ENCODE measurements around the gene HBM.
A peak's percentile ranks its signal among the peaks of the same experiment; 100 is the strongest.
"Not testable (repeated sequence)": the region's sequence is repeated elsewhere in the genome, so short reads cannot be mapped to it uniquely, and the experiment has no call there.

Gene HBM

DNA sequence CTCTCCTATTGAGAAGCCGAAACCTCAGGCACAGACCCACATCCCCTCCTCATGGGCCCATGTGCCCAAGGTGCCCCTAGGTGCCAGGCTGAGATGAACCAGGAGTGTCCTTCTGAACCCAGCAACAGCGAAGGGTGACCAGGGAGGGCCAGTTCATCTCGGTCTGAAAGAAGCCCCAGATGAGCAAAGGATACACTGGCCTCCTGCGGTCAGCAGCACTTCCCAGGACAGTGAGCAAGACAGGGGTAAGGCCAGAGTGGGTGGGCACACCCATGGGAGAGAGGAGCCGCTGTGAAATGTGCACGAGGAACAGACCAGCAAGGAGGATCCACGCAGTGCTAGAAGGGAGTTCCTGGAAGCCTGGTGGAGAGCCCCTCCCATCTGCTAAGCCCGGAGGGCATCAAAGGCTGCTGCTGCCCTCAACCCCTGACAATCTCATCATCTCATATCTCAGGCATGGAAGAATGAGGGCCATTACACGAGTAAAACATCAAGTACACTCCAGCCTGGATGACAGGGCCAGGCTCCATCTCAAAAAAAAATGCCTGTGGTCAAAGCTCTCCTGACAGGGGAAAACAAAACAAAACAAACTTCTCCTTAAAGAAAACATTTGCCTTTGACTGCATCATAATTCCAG is 16.6 kb upstream of the HBM start:
- no peak for DNase-seq

DNA sequence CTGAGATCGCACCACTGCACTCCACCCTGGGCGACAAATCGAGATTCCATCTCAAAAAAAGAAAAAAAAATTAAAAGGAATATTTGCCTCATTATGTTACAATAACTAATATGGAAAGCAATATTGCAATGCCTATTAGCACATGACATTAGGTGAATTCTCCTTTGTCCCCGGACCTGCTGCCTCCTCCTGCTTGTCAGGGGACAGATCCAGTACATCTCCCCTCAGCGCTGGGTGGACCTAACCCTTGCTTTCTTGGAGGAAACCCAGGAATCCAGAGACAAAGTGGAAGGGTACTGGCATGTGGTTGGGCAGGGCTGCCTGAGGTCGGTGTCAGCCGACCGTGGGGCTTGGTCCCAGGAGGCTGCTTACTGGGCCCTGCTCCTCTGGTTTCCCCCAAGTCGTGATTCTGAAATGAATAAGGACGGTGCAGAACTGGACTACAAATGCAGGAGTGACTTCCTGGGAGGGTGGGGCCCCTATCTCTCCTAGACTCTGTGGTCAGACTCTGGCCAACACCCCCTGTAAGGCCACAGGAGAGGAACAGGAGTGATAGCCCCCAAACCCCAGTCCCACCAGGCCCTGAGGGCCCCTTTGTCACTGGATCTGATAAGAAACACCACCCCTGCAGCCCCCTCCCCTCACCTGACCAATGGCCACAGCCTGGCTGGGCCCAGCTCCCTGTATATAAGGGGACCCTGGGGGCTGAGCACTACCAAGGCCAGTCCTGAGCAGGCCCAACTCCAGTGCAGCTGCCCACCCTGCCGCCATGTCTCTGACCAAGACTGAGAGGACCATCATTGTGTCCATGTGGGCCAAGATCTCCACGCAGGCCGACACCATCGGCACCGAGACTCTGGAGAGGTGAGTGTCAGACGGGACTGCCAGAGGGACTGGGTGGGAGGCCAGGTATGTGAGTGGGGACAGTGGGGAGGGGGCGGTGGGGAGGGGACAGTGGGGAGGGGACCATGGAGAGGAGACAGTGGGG is 13.3 kb upstream of the HBM start, which contains the start of gene HBZ:
Gene HBZ (plus strand): TSS at position 504 of the 988 bp plus-strand sequence. CDS start 266 bp downstream, at position 770.
- no peak for DNase-seq

DNA sequence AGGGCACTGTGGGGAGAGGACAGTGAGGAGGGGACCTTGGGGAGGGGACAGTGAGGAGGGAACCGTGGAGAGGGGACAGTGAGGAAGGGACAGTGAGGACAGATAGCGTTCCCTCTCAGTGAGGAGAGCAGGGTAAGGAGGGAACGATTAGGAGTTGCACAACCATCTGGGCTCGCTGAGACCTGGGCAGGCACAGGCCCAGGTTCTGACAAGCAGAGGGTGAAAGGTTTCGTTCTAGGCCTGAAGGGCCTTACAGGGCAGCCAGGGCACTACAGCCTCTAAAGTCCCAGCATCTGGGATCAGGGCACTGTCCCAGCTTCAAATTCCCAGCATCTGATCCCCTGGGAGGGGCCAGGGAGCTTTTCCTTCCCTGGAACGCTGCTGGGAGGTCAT is 12.7 kb upstream of the HBM start:
- not testable (repeated sequence) for DNase-seq

DNA sequence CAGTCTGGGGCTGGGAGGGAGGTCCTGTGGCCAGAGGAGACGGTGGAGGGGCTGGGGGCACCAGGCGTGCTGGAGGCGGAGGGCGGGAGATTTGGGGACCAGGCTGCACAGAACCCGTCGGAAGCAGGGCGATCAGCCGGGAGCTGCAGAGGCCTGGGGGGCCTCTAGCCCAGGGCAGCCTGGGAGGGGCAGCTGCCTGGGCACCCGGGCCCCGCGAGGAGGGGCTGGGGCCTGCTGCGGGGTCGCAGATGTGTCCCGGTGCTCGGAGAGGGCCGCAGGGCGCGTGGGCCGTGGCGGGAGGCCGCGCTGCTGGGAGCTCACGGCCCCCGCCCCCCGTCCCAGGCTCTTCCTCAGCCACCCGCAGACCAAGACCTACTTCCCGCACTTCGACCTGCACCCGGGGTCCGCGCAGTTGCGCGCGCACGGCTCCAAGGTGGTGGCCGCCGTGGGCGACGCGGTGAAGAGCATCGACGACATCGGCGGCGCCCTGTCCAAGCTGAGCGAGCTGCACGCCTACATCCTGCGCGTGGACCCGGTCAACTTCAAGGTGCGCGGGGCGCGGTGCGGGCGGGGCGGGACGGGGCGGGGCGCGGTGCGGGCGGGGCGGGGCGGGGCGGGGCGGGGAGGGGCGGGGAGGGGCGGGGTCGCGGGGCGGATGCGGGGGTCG is 12.1 kb upstream of the HBM start:
- not testable (repeated sequence) for DNase-seq

DNA sequence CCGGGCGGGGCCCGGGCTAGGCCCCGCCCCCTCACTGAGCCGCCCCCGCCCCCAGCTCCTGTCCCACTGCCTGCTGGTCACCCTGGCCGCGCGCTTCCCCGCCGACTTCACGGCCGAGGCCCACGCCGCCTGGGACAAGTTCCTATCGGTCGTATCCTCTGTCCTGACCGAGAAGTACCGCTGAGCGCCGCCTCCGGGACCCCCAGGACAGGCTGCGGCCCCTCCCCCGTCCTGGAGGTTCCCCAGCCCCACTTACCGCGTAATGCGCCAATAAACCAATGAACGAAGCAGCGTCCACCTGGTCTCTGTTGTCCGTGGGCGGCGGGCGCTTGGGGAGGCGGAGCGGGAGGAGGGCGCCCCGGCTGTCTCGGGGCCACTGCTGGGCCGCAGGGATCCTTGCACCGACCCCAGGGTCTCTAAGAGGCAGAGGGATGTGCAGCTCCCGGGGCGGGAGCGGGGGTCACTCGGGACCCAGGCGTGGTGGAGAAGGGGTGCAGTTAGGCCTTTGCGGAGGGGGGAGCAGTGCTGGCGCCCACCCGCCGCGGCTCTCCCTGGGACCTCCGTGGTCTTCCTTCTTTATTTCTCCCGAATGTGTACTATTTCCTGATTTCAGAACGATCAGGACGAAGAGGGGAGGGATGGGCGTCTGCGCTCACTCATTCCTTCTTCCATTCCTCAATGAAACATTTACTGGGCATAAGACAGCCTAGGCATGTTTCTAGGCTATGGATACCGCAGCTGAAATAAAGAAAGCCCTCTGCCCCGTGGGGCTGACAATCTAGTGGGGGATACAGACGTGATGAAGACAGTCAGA is 11.4 kb upstream of the HBM start:
- DNase-seq: peak in 1 of 2 donors; percentile 22

DNA sequence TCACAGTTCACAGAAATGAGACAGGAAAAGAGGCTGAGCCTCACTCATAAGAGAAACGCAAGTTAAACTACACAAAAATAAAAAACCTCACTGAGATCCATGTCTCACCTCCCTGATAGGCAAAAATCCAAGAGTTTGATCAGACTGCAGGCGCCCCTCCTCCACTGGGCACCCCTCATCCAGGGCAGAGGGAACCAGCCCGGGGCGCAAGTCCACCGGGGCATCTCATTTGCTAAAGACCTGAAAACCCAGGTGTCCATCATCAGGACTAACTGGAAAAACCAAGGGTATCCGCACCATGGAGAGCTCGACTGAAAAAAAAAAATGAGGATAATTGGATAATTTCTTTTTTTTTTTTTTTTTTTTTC is 10.8 kb upstream of the HBM start:
- no peak for DNase-seq

DNA sequence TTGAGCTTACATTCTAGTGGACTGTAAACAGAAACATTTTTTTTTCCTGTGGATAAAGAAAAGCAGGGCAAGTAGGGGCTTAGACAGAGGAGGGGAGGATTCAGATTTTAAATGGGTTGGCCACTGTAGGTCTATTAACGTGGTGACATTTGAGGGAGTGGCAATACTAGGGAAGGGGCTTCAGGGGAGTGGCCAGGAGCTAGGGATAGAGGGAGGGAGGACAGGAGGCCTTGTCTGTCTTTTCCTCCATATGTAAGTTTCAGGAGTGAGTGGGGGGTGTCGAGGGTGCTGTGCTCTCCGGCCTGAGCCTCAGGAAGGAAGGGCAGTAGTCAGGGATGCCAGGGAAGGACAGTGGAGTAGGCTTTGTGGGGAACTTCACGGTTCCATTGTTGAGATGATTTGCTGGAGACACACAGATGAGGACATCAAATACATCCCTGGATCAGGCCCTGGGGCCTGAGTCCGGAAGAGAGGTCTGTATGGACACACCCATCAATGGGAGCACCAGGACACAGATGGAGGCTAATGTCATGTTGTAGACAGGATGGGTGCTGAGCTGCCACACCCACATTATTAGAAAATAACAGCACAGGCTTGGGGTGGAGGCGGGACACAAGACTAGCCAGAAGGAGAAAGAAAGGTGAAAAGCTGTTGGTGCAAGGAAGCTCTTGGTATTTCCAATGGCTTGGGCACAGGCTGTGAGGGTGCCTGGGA is 6.5 kb upstream of the HBM start:
- no peak for DNase-seq

DNA sequence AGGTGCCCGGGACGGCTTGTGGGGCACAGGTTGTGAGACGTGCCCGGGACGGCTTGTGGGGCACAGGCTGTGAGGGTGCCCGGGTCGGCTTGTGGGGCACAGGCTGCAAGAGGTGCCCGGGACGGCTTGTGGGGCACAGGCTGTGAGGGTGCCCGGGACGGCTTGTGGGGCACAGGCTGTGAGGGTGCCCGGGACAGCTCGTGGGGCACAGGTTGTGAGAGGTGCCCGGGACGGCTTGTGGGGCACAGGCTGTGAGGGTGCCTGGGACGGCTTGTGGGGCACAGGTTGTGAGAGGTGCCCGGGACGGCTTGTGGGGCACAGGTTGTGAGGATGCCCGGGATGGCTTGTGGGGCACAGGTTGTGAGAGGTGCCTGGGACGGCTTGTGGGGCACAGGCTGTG is 5.5 kb upstream of the HBM start:
- not testable (repeated sequence) for DNase-seq

DNA sequence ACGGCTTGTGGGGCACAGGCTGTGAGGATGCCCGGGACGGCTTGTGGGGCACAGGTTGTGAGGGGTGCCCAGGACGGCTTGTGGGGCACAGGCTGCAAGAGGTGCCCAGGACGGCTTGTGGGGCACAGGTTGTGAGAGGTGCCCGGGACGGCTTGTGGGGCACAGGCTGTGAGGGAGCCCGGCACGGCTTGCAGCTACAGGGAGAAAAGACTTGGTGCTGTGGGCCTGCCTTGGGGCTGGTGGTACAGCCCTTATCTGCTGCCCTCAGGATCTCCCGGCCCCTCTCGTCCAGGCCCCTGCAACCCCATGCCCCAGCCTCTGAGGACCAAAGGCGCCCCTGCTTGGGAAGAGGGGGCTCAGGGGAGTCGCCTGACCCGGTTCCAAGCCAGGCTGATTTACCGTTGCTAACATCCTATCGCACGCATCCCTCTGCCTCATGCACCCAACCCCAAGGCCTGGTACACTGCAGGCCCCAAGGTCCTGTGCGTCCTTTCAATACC is 5.0 kb upstream of the HBM start:
- no peak for DNase-seq

DNA sequence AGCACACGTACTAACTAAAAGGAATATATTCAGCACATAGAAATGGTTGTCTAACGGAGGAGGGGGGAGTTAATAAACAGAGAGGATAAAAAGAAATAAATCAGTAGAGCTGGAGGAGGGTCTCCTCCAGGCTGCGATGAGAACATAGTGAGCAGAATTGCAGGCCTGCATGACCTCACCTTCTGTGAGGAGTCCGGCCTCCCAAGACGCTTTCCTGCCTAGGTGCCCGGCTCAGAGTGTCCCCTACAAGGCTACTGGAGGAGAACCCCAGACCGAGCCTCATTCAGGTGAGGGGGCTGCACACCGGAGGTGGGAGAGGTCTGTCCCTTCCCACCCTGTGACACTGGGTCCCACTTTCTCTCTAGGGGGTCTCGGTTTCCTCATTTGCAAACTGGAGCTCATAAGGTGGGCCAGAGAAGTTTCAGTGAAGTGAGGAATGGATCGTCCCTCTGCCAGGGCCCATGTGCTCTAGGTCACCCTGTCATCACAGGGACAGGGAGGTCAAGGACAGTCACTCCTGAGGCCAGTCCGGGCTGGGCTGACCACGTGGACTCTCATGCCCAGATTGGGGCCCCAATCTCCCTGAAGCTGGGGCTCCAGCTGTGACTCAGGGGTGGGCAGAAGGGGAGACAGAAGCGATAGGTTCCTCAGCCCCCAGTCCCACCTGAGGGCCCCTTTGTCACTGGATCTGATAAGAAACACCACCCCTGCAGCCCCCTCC is 3.3 kb upstream of the HBM start:
- no peak for DNase-seq

DNA sequence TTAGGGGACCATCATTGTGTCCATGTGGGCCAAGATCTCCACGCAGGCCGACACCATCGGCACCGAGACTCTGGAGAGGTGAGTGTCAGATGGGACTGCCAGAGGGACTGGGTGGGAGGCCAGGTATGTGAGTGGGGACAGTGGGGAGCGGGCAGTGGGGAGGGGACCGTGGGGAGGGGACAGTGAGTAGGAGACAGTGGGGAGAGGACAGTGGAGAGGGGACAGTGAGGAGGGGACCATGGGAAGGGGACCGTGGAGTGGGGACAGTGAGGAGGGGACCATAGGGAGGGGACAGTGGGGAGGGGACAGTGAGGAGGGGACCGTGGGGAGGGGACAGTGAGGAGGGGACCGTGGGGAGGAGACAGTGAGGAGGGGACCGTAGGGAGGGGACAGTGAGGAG is 2.6 kb upstream of the HBM start:
- not testable (repeated sequence) for DNase-seq

DNA sequence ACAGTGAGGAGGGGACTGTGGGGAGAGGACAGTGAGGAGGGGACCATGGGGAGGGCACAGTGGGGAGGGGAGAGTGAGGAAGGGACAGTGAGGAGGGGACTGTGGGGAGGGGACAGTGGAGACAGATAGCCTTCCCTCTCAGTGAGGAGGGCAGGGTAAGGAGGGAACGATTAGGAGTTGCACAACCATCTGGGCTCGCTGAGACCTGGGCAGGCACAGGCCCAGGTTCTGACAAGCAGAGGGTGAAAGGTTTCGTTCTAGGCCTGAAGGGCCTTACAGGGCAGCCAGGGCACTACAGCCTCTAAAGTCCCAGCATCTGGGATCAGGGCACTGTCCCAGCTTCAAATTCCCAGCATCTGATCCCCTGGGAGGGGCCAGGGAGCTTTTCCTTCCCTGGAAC is 2.1 kb upstream of the HBM start:
- DNase-seq: not testable (repeated sequence)

DNA sequence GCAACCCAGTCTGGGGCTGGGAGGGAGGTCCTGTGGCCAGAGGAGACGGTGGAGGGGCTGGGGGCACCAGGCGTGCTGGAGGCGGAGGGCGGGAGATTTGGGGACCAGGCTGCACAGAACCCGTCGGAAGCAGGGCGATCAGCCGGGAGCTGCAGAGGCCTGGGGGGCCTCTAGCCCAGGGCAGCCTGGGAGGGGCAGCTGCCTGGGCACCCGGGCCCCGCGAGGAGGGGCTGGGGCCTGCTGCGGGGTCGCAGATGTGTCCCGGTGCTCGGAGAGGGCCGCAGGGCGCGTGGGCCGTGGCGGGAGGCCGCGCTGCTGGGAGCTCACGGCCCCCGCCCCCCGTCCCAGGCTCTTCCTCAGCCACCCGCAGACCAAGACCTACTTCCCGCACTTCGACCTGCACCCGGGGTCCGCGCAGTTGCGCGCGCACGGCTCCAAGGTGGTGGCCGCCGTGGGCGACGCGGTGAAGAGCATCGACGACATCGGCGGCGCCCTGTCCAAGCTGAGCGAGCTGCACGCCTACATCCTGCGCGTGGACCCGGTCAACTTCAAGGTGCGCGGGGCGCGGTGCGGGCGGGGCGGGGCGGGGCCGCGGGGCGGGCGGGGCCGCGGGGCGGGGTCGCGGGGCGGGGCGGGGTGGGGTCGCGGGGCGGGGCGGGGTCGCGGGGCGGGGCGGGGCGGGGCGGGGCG is 1.5 kb upstream of the HBM start:
- DNase-seq: not testable (repeated sequence)

DNA sequence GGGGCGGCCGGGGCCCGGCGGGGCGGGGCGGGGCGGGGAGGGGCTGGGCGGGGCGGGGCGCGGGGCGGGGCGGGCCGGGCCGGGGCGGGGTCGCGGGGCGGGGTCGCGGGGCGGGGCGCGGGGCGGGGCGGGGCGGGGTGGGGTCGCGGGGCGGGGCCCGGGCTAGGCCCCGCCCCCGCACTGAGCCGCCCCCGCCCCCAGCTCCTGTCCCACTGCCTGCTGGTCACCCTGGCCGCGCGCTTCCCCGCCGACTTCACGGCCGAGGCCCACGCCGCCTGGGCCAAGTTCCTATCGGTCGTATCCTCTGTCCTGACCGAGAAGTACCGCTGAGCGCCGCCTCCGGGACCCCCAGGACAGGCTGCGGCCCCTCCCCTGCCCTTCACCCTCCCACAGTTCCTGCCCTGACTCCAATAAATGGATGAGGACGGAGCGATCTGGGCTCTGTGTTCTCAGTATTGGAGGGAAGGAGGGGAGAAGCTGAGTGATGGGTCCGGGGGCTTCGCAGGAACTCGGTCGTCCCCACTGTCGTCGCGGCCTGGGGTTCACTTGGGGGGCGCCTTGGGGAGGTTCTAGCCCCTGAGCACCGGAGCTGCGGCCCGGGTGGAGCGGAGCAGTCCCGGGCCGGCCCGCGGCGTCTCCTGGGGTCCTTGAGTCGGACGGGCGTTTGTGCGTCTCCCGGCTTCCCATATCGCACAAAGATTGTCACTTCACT is 795 bp upstream of the HBM start:
- DNase-seq: no peak

DNA sequence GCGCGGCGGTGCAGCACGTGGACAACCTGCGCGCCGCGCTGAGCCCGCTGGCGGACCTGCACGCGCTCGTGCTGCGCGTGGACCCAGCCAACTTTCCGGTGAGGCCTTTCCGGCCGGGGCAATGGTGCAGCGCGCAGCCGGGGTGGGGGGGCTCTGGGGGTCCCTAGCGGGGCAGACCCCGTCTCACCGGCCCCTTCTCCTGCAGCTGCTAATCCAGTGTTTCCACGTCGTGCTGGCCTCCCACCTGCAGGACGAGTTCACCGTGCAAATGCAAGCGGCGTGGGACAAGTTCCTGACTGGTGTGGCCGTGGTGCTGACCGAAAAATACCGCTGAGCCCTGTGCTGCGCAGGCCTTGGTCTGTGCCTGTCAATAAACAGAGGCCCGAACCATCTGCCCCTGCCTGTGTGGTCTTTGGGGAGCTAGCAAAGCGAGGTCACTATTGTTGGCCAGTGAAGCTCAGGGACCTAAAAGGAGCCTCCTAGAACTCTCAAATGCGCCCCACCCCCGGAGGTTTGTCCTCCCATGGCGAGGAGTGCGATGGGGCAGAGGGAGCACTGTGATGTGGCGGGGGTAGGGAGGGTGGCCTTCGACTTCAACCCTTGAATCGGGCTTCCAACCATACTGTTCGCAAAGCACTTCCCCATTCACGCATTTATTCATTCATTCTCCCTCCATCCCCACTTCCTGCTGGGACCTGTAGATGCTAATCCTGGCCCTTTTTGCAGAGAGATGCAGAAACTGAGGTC is 770 bp downstream of the HBM start:
- no peak for DNase-seq

DNA sequence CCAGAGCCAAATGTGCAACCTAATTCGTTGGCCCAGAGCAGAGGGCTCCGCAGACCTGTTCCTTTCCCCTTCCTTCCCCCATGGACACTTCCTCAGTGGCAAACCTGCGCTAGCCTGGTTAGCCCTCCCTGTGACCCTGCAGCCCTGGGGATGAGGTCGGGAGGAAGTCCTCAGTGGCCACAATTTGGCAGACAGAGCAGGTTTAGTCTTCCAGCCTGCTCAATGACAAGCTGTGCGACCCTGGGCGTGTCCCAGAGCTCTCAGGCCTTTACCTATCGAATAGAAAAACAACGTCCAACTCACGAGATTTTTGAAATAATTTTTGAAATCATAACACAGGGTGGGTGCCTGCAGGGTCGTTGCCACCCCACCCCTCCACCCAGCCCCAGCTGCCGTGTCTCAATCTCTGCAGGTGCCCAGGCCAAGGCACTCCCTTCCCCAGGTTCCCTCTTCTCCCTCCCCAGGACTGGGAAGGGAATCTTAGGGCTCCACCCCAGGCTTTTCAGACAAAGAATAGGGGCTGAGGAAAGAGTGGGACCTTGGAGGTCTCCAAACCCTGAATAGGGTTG is 1.4 kb downstream of the HBM start:
- DNase-seq: no peak

DNA sequence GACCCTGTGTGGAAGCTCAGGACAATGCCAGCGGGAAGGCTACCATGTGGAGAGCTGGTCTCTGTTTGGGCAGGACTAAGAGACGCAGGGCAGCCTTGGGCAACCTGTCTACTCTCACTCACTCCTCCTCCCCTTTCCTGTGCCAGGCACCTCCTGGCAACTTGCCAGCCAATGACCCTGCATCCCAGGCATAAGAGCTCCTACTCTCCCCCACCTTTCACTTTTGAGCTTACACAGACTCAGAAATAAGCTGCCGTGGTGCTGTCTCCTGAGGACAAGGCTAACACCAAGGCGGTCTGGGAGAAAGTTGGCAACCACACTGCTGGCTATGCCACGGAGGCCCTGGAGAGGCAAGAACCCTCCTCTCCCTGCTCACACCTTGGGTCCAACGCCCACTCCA is 2.6 kb downstream of the HBM start:
- no peak for DNase-seq

DNA sequence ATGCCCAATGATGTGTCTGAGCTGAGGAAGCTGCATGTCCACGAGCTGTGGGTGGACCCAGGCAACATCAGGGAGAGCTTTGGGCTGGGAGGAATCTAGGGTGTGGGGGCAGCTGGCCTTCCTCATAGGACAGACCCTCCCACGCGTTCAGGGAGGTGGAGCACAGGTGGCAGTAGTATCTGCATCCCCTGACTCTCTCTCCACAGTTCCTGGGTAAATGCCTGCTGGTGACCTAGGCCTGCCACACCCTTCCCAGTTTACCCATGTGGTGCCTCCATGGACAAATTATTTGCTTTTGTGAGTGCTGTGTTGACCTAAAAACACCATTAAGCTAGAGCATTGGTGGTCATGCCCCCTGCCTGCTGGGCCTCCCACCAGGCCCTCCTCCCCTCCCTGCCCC is 3.2 kb downstream of the HBM start:
- no peak for DNase-seq

DNA sequence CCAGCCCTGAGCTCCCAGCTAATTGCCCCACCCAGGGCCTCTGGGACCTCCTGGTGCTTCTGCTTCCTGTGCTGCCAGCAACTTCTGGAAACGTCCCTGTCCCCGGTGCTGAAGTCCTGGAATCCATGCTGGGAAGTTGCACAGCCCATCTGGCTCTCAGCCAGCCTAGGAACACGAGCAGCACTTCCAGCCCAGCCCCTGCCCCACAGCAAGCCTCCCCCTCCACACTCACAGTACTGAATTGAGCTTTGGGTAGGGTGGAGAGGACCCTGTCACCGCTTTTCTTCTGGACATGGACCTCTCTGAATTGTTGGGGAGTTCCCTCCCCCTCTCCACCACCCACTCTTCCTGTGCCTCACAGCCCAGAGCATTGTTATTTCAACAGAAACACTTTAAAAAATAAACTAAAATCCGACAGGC is 4.3 kb downstream of the HBM start:
- DNase-seq: not testable (repeated sequence)

All from CD4-positive, alpha-beta T cell treated with Interleukin-4 for 1 hour (primary cell).